Kidney epithelial cell (primary cell): ENCODE data around the gene KRT77. TPM values are rescaled to one million over a fixed set of nuclear protein-coding genes. Genes with fewer than 3 reads are reported as not detected.

Experiments
- DNase-seq: peaks from one replicate; pipeline ENCODE4 v3.0.0-alpha.2; 2010; ENCODE audit warnings: low read depth
- H3K27me3 ChIP-seq: 2 replicates; pipeline ENCODE4 v1.6.0; 2011; ENCODE audit warnings: low read length; ENCODE audit not compliant: control insufficient read depth, insufficient read depth
- H3K36me3 ChIP-seq: 2 replicates; pipeline ENCODE4 v1.5.1; 2011; ENCODE audit warnings: low read length; ENCODE audit not compliant: control insufficient read depth, insufficient read depth
- H3K4me3 ChIP-seq: 2 replicates; pipeline ENCODE4 v1.5.1; 2011; ENCODE audit warnings: low read depth, mild to moderate bottlenecking, control low read depth, low read length
- total RNA-seq: library from RNA; depleted of rRNA; stranded (reverse); fragments of >200 nt; gene quantifications from 2 replicates; pipeline ENCODE4 v1.2.3, GENCODE V29; 2015
- TF ChIP-seq, protein P1 (sequence below): IDR thresholded peaks from 2 replicates; pipeline ENCODE4 v1.5.1; 2011; ENCODE audit warnings: mild to moderate bottlenecking, moderate library complexity, low read length, control low read depth, inconsistent platforms; ENCODE audit not compliant: insufficient read depth, poor library complexity, severe bottlenecking

KRT77 gene
- total RNA-seq, 1 donor from 2014 or later = not detected

DNA sequence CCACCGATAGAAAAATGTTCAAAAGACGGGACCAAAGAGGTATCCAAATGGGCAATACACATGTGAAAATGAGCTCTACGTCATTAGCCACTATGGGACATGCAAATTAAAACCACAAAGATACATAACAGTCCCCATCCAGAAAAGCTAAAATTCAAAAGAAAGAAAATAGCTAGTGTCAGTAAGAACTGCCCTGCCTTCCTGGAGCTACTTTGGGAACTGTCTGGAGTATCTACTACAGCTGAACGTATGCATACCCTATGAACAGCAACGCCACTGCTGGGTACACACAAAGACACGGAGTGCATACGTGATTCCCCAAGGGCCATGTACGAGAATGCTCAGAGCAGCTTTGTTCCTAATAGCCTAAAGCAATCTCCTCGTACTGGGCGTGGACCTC is 25.8 kb upstream of the KRT77 start:
- TF ChIP-seq, protein P1, sequence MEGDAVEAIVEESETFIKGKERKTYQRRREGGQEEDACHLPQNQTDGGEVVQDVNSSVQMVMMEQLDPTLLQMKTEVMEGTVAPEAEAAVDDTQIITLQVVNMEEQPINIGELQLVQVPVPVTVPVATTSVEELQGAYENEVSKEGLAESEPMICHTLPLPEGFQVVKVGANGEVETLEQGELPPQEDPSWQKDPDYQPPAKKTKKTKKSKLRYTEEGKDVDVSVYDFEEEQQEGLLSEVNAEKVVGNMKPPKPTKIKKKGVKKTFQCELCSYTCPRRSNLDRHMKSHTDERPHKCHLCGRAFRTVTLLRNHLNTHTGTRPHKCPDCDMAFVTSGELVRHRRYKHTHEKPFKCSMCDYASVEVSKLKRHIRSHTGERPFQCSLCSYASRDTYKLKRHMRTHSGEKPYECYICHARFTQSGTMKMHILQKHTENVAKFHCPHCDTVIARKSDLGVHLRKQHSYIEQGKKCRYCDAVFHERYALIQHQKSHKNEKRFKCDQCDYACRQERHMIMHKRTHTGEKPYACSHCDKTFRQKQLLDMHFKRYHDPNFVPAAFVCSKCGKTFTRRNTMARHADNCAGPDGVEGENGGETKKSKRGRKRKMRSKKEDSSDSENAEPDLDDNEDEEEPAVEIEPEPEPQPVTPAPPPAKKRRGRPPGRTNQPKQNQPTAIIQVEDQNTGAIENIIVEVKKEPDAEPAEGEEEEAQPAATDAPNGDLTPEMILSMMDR = no peak
- H3K27me3 ChIP-seq = peaks cover 4% of the 10 kb centered on the region

DNA sequence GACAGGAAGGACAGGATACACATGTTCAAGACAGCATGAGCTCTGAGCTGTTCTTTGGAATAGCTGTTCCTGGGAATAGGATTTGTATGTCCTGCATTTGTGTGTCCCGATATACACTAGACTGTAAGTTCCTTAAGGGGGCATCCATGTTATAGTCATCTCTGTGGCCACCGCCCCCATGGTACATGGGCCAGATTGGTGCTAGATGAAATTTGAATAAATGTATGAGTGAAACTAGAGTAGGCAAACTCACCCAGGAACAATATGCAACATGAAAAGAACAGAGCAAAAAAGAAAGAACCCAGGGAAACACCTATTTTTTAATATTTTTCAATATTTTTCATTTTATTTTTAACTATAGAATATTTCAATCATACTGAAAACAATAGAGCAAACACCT is 25.1 kb upstream of the KRT77 start:
- Histone ChIP-seq H3K36me3 (no peaks in the 10 kb centered on the region), H3K27me3 (peaks cover 4% of the 10 kb centered on the region), H3K4me3 (no peak overlapping the region)
- no peak for DNase-seq
- TF ChIP-seq, protein P1 = no peak

More for the DNA sequence above, 25.8 kb upstream of the KRT77 start:
- H3K36me3 ChIP-seq = no peaks in the 10 kb centered on the region
- H3K4me3 ChIP-seq = no peak overlapping the region
- DNase-seq = no peak

DNA sequence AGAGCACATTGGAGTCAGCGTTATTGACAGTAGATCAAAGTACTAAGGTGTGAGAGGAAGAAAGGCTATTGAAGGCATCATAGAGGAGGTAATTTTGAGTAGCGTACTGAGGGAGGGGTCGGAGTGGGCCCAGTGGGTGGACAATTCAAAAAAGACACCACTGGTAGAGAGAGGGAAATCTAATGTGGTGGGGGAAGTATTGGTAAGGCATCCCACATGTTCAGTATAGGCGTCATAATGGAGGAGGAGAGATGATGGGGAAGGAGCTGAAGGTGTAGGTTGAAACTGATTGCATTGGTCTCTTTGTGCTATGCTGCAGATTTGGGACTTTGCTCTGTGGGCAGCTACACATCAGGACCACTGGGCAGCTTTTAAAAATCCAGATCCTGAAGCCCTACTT is 23.7 kb upstream of the KRT77 start:
- no peak for DNase-seq
- H3K27me3 ChIP-seq = no peaks in the 10 kb centered on the region
- H3K36me3 ChIP-seq = no peaks in the 10 kb centered on the region
- no peak overlapping the region for H3K4me3 ChIP-seq
- TF ChIP-seq, protein P1 = no peak

DNA sequence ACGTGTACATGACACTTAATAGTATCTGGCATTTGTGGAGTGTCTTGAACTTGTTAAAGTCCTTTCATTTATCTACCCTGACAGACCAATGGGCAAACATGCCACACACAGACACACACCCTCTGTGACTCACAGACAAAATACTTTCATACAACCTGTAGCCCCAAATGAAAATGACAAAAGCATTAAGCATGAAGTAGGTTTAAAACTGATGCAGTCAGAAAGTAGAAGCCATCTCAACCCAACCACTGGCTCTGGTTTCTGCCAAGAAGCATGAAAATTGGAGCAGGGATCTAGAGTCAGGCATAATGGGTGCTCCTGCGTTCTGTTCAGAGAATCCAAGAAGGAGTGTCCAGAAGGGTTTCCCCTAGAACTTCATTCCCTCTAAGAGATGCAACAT is 23.1 kb upstream of the KRT77 start:
- no peak for DNase-seq
- TF ChIP-seq, protein P1 = no peak
- no peak overlapping the region for H3K4me3 ChIP-seq
- H3K36me3 ChIP-seq = no peaks in the 10 kb centered on the region
- no peaks in the 10 kb centered on the region for H3K27me3 ChIP-seq

DNA sequence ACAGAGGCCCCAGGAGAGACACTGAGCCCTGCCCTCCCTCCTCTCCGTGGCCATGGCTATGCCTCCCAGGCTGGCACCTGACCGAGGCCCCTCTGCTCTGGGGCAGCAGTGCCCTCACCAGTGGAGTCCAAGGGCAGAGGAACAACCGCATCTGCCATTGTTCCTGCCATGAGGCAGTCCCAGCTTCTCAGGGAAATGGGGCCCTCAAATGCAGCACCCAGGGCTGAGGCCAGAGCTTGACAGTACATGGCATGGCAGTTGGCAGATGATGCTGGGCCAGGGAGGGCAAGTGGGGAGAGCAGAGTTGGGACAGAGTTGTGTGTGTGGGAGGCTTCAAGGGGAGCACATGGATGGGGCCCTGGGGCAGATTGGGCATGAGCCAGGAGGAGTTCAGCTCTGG is 21.1 kb upstream of the KRT77 start:
- no peak for DNase-seq
- H3K4me3 ChIP-seq = no peak overlapping the region
- no peaks in the 10 kb centered on the region for H3K36me3 ChIP-seq
- TF ChIP-seq, protein P1 = no peak
- H3K27me3 ChIP-seq = no peaks in the 10 kb centered on the region

DNA sequence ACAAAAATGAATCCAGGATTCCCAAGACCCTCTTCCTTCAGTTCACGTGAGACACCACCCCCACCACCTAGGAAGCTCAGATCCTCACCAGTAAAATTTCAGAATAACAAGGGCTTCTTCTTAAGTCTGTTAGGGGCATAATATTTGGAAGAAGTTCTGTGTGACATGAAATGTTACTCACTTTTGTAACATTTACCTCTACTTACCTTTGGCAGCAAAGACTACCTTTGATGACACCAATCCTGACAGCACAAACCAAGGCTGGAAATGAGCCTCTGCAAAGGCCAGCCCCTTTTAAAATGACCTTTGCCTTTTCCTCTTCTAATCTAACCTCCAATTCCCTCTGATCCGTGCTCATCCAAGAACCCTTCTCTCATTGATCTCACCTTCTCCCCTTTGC is 19.4 kb upstream of the KRT77 start:
- Histone ChIP-seq H3K27me3 (peaks cover under 1% of the 10 kb centered on the region), H3K36me3 (no peaks in the 10 kb centered on the region), H3K4me3 (no peak overlapping the region)
- TF ChIP-seq, protein P1 = no peak
- DNase-seq = no peak
